Cardiac muscle cell (in vitro differentiated cells and primary cell): ENCODE data around the gene CDK4. TPM values are rescaled to one million over a fixed set of nuclear protein-coding genes. Genes with fewer than 3 reads are reported as not detected.

Experiments
- DNase-seq, 2 donors: peaks; one replicate each; pipeline versions ENCODE4 v3.0.0 to v3.0.0-alpha.2; 2010 to 2017; ENCODE audit warnings: low read depth in 1 of 2, low spot score in 1 of 2
- H3K27ac ChIP-seq: fragments of 200-600 bp; sonication (generic); 2 replicates; pipeline ENCODE4 v1.5.1; 2016
- H3K27me3 ChIP-seq: fragments of 200-600 bp; sonication (generic); 2 replicates; pipeline ENCODE4 v1.6.0; 2016; ENCODE audit warnings: control low read depth
- H3K36me3 ChIP-seq: fragments of 200-600 bp; sonication (generic); 2 replicates; pipeline ENCODE4 v1.5.1; 2016; ENCODE audit warnings: control low read depth
- H3K4me1 ChIP-seq: fragments of 200-600 bp; sonication (generic); 2 replicates; pipeline ENCODE4 v1.8.1; 2017; ENCODE audit warnings: low read depth, mild to moderate bottlenecking, mixed run types
- H3K4me3 ChIP-seq: fragments of 200-600 bp; sonication (generic); 2 replicates; pipeline ENCODE4 v1.5.1; 2016; ENCODE audit warnings: mild to moderate bottlenecking
- H3K9me3 ChIP-seq: fragments of 200-600 bp; sonication (generic); 2 replicates; pipeline ENCODE4 v1.5.1; 2017; ENCODE audit warnings: low read depth, mild to moderate bottlenecking, control low read depth
- polyA plus RNA-seq: library from polyadenylated mRNA; unstranded; fragments of >200 nt; fragmentation: Nextera tagmentation; extraction: Ambion mirVana; gene quantifications from 2 replicates; pipeline ENCODE4 v1.2.1, GENCODE V29; 2016
- total RNA-seq: library from RNA; depleted of rRNA; stranded (reverse); fragments of >200 nt; gene quantifications from 2 replicates; pipeline ENCODE4 v1.2.3, GENCODE V29; 2016
- TF ChIP-seq, protein P1 (sequence below): IDR thresholded peaks from 2 replicates; pipeline ENCODE4 v1.5.1; 2012; ENCODE audit warnings: low read depth, mild to moderate bottlenecking, low read length

CDK4 gene
- total and polyA plus RNA-seq, 2 experiments from 2014 or later: 75.8 to 172 TPM

DNA sequence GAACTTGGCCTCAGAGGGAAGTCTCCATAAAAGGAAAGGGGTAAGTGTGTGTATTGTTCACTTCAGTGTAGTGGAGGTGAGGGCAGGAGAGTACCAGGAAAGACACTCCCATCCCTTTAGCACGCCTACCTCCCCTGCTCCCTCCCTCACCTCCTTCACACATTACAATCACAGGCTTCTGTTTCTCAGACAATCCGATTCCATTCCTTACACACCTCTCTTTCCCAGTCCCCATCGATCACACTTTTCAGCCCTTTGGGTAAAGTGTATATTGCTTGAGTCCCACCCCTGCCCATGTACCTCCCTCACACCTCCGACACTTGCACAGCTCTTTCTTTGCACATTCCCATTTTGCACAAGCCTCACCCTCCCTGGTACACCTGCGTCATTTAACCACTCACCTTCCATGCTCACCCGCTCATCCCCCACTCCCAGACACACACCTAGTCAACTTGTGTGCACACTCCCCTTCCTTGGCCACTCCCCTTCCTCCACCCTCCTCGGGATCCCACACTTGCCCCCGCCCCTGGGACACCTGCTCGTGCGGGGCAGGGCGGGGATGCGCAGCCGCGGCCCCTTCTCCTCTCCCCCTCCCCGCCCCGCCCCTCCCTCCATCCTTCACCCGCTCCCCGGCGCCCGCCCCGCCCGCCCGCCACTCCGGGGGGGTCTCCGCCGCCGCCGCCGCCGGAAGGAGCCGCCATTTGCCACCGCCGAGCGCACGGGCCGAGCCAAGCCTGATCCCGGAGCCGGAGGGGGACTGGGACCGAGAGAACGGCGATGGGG, 2.5 kb upstream of the CDK4 start, which contains the start of gene MARCHF9:
TSS of gene MARCHF9 (plus strand) at position 693 of the 783 bp plus-strand sequence. CDS start 426 bp downstream, outside the sequence.
- Histone ChIP-seq H3K27me3 (peaks cover 21% of the 10 kb centered on the region), H3K4me1 (peaks cover 12% of the 10 kb centered on the region), H3K9me3 (no peaks in the 10 kb centered on the region), H3K27ac (no peak within 1 kb of the TSS), H3K4me3 (peak within 1 kb of the TSS; percentile 83), H3K36me3 (peaks cover 15% of the 10 kb centered on the region)
- peak in 1 of 2 donors; percentile 64 for DNase-seq
- TF ChIP-seq, protein P1, sequence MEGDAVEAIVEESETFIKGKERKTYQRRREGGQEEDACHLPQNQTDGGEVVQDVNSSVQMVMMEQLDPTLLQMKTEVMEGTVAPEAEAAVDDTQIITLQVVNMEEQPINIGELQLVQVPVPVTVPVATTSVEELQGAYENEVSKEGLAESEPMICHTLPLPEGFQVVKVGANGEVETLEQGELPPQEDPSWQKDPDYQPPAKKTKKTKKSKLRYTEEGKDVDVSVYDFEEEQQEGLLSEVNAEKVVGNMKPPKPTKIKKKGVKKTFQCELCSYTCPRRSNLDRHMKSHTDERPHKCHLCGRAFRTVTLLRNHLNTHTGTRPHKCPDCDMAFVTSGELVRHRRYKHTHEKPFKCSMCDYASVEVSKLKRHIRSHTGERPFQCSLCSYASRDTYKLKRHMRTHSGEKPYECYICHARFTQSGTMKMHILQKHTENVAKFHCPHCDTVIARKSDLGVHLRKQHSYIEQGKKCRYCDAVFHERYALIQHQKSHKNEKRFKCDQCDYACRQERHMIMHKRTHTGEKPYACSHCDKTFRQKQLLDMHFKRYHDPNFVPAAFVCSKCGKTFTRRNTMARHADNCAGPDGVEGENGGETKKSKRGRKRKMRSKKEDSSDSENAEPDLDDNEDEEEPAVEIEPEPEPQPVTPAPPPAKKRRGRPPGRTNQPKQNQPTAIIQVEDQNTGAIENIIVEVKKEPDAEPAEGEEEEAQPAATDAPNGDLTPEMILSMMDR: no peak

DNA sequence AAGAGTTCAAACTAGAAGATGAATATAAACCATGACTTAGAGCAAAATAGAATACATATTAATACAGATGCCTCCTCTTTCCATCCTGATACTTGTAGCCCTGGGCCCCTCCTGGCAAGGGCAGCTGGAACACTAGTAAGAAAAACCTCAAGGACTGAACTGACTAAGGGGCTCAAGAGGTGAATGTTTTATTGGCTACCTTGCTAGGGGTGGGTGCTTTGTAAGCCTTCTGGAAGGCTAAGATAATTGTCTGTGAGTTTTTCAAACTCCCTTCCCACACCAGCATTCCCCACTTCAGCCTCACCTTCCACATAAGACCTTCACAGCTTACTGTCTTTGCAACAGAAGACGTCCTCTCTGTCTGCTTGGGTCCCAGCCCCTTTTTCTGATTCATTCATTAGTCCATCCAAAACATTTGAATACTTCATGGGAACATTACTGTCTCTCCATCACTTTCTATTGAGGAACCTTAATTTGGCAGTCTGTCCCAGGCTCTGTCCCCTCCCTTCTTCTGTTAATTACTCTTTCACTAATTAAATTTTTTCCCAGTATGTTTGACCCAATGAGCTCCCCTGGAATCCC, 1.7 kb upstream of the CDK4 start:
- Histone ChIP-seq H3K4me1 (peaks cover 12% of the 10 kb centered on the region), H3K4me3 (no peak overlapping the region), H3K9me3 (no peaks in the 10 kb centered on the region), H3K36me3 (peaks cover 18% of the 10 kb centered on the region), H3K27ac (no peak overlapping the region), H3K27me3 (peaks cover 21% of the 10 kb centered on the region)
- TF ChIP-seq, protein P1: no peak
- DNase-seq: no peak

DNA sequence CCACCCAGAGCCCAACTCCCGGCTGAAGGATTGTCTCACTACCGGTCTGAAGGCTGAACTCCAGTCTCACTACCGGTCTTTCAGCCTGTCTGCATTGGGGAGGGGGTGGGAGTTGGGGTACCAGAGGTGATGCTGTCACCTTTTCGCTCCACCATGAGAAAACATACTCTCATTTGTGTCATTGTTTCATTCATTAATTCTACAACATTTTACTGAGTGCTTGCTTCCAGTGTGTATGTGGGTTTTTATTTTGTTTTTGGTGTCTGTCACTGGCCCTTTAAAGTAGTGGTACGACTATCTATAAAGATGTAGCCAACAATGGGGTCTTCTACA, 524 bp upstream of the CDK4 start:
- TF ChIP-seq, protein P1: no peak
- peaks cover 15% of the 10 kb centered on the region for H3K27me3 ChIP-seq
- peak overlapping the region; percentile 3 for H3K4me3 ChIP-seq
- H3K9me3 ChIP-seq: no peaks in the 10 kb centered on the region
- DNase-seq: no peak
- H3K27ac ChIP-seq: no peak overlapping the region
- H3K4me1 ChIP-seq: peaks cover 12% of the 10 kb centered on the region
- H3K36me3 ChIP-seq: peaks cover 18% of the 10 kb centered on the region

DNA sequence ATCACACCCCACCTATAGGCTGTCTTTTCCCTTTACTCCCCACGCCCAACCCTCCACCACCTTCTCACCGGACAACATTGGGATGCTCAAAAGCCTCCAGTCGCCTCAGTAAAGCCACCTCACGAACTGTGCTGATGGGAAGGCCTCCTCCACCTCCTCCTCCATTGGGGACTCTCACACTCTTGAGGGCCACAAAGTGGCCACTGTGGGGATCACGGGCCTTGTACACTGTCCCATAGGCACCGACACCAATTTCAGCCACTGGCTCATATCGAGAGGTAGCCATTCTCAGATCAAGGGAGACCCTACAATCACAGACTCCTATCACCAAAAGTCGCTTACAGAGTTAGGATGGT, 700 bp downstream of the CDK4 start:
- Histone ChIP-seq H3K4me1 (peaks cover 8% of the 10 kb centered on the region), H3K27ac (peak overlapping the region; percentile 87), H3K36me3 (peaks cover 28% of the 10 kb centered on the region), H3K27me3 (peaks cover 8% of the 10 kb centered on the region), H3K4me3 (peak overlapping the region; percentile 64), H3K9me3 (no peaks in the 10 kb centered on the region)
- DNase-seq: no peak
- TF ChIP-seq, protein P1: no peak

DNA sequence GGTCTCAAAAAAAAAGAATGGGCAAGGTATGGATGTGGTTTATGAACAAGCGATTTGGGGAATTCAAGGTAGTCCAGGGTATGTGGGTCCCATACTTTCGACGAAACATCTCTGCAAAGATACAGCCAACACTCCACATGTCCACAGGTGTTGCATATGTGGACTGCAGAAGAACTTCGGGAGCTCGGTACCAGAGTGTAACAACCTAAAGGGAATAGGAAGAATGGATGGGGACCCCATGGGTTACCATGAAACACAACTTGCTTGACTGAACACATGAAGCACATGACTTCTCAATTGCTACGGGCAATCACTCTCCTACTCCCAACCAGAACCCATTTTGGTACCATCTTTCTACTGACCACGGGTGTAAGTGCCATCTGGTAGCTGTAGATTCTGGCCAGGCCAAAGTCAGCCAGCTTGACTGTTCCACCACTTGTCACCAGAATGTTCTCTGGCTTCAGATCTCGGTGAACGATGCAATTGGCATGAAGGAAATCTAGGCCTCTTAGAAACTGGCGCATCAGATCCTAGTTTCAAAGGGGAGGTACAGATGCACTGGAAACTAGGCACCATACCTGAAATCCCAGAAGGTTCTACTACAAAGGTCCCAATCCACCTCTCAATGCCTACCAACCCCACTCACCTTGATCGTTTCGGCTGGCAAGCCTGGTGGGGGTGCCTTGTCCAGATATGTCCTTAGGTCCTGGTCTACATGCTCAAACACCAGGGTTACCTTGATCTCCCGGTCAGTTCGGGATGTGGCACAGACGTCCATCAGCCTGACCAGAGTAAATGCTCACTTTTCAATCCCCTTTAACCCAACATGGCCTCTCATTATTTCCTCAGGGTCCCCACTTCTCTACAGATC, 1.3 kb downstream of the CDK4 start:
- no peak for DNase-seq
- peaks cover 30% of the 10 kb centered on the region for H3K36me3 ChIP-seq
- peak overlapping the region; percentile 64 for H3K4me3 ChIP-seq
- TF ChIP-seq, protein P1: no peak
- peaks cover 2% of the 10 kb centered on the region for H3K27me3 ChIP-seq
- H3K9me3 ChIP-seq: no peaks in the 10 kb centered on the region
- no peak overlapping the region for H3K27ac ChIP-seq
- peaks cover 4% of the 10 kb centered on the region for H3K4me1 ChIP-seq
